K562 (cell line): ENCODE data around the gene SEMA6B. TPM values are rescaled to one million over a fixed set of nuclear protein-coding genes. Genes with fewer than 3 reads are reported as not detected.
A peak's percentile ranks its signal among the peaks of the same experiment; 100 is the strongest.

Experiments used
- BRD9 ChIP-seq: fragments of 450-650 bp; IDR thresholded peaks from 2 replicates; pipeline ENCODE4 v1.6.1; 2018; ENCODE audit warnings: low read depth; ENCODE audit not compliant: partially characterized antibody
- CBX1 ChIP-seq: sonication (generic); IDR thresholded peaks from 2 replicates; pipeline ENCODE4 v1.6.1; 2016; ENCODE audit warnings: antibody characterized with exemption, low read depth, mild to moderate bottlenecking
- HLTF ChIP-seq: fragments of 450-650 bp; IDR thresholded peaks from 2 replicates; pipeline ENCODE4 v1.6.1; 2016
- KLF13 ChIP-seq: fragments of 450-650 bp; IDR thresholded peaks from 2 replicates; pipeline ENCODE4 v1.6.1; 2016; ENCODE audit warnings: missing genetic modification characterization, low read depth, mild to moderate bottlenecking, missing compliant biosample characterization, moderate library complexity, borderline replicate concordance
- KLF6 ChIP-seq: fragments of 250-450 bp; sonication (Bioruptor Pico); IDR thresholded peaks from 2 replicates; pipeline ENCODE4 v1.4.0; 2020; ENCODE audit warnings: mild to moderate bottlenecking, moderate library complexity, borderline replicate concordance
- MTF1 ChIP-seq: fragments of 250-450 bp; sonication (Bioruptor Pico); IDR thresholded peaks from 2 replicates; pipeline ENCODE4 v1.9.0; 2021; ENCODE audit warnings: moderate library complexity, mild to moderate bottlenecking, inconsistent platforms, borderline replicate concordance
- NCOA6 ChIP-seq: fragments of 450-650 bp; IDR thresholded peaks from 2 replicates; pipeline ENCODE4 v1.6.1; 2017; ENCODE audit warnings: mild to moderate bottlenecking
- PTBP1 ChIP-seq: fragments of 200-400 bp; formaldehyde crosslinking; IDR thresholded peaks from 2 replicates; pipeline ENCODE4 v1.6.1; 2017; ENCODE audit warnings: low read depth, low read length
- RBFOX2 ChIP-seq: fragments of 200-400 bp; formaldehyde crosslinking; IDR thresholded peaks from 2 replicates; pipeline ENCODE4 v1.6.1; 2017; ENCODE audit warnings: low read depth, mild to moderate bottlenecking, low read length, moderate library complexity
- RBM14 ChIP-seq: fragments of 200-400 bp; formaldehyde crosslinking; IDR thresholded peaks from 2 replicates; pipeline ENCODE4 v1.6.1; 2018; ENCODE audit warnings: low read depth, mild to moderate bottlenecking, low read length, moderate library complexity, borderline replicate concordance; ENCODE audit not compliant: insufficient read depth
- RCOR1 ChIP-seq, 2 experiments: IDR thresholded peaks; 2 replicates each; pipeline ENCODE4 v1.6.1; 2012; ENCODE audit warnings: low read depth in 2 of 2, low read length in 2 of 2, borderline replicate concordance in 1 of 2, improper control_type of control experiment in 1 of 2
- REST ChIP-seq, 2 experiments: fragments of 450-650 bp; formaldehyde crosslinking in 1 of 2; IDR thresholded peaks; 2 replicates each; pipeline versions ENCODE4 v1.4.0 to v1.6.1; 2014 to 2020; ENCODE audit warnings: mild to moderate bottlenecking in 2 of 2, borderline replicate concordance in 1 of 2, low read depth in 1 of 2
- YBX1 ChIP-seq: fragments of 450-650 bp; IDR thresholded peaks from 2 replicates; pipeline ENCODE4 v1.7.1; 2016; ENCODE audit warnings: mild to moderate bottlenecking
- ZNF431 ChIP-seq: sonication (generic); formaldehyde crosslinking; IDR thresholded peaks from 2 replicates; pipeline ENCODE4 v1.8.0; 2022; ENCODE audit warnings: mild to moderate bottlenecking, missing genetic modification reagents
- ZNF778 ChIP-seq: fragments of 450-650 bp; formaldehyde crosslinking; IDR thresholded peaks from 2 replicates; pipeline ENCODE4 v1.4.0; 2020; ENCODE audit warnings: mild to moderate bottlenecking, moderate library complexity
- polyA plus RNA-seq, 8 experiments: library from polyadenylated mRNA; depleted of rRNA in 4 of 8; stranded (reverse) in 5 of 8; unstranded in 3 of 8; fragments of >200 nt; fragmentation: Nextera tagmentation in 2 of 8; fragmentation: Illumina TruSeq in 1 of 8; extraction: Ambion mirVana in 2 of 8; extraction: Trizol in 1 of 8; gene quantifications; 2 replicates each; pipeline versions ENCODE4 v1.2.1 to v1.2.3, GENCODE V29; 2011 to 2014; ENCODE audit warnings: inconsistent platforms in 1 of 8, missing spikeins in 1 of 8
- total RNA-seq, 7 experiments: library from RNA; depleted of rRNA in 6 of 7; stranded (reverse); fragments of >200 nt in 6 of 7; fragmentation: Illumina TruSeq in 2 of 7; extraction: Trizol in 2 of 7; gene quantifications; 2 replicates each; pipeline versions ENCODE4 v1.2.1 to v1.2.3, GENCODE V29; 2011 to 2021; ENCODE audit warnings: low replicate concordance in 1 of 7
- TF ChIP-seq, protein P1 (sequence below): fragments of 200-800 bp; sonication (Bioruptor generic); IDR thresholded peaks from 2 replicates; pipeline ENCODE4 v1.6.1; 2016; ENCODE audit warnings: missing genetic modification characterization, missing compliant biosample characterization

The SEMA6B gene
- total and polyA plus RNA-seq, 9 of the 15 experiments (the other 6 are each of a cell fraction or from before 2014, with no cell fraction given) = 0.65 to 4.6 (median 2.5) TPM; not detected in 2

DNA sequence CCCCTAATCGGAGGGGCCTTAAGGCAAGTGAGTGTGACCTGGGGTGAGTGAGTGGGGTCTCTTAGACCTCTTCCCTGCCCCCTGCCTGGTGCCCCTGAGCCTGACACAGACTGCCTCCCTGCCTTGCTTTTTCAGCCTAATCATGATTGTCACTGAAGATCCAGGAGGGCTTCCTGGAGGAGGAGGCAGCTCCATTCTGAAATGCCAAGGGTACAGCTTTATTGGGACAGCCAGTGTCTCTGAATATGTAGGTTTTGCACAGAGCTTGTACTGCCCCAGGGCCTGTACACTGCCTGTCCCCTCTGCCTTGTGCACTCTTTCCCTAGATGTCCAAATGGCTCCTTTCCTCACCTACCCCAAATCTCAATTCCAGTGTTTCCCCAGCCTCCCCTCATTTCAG, 26.1 kb upstream of the SEMA6B start (continued):
- TF ChIP-seq KLF13 (tag) = no peak
- TF ChIP-seq RBFOX2 = no peak
- TF ChIP-seq RCOR1 (IDR thresholded peaks at IDR 0.05; ENCODE audit: borderline replicate concordance in 1 of 2, low read depth in 2 of 2, low read length in 2 of 2) = peak in 1 of 2 experiments; percentile 84; a peak in 2 of 4 replicates
- no peak for TF ChIP-seq KLF6
- no peak for TF ChIP-seq NCOA6
- TF ChIP-seq MTF1 (CRISPR knock-in tag) = no peak
- no peak for TF ChIP-seq YBX1
- TF ChIP-seq, protein P1, sequence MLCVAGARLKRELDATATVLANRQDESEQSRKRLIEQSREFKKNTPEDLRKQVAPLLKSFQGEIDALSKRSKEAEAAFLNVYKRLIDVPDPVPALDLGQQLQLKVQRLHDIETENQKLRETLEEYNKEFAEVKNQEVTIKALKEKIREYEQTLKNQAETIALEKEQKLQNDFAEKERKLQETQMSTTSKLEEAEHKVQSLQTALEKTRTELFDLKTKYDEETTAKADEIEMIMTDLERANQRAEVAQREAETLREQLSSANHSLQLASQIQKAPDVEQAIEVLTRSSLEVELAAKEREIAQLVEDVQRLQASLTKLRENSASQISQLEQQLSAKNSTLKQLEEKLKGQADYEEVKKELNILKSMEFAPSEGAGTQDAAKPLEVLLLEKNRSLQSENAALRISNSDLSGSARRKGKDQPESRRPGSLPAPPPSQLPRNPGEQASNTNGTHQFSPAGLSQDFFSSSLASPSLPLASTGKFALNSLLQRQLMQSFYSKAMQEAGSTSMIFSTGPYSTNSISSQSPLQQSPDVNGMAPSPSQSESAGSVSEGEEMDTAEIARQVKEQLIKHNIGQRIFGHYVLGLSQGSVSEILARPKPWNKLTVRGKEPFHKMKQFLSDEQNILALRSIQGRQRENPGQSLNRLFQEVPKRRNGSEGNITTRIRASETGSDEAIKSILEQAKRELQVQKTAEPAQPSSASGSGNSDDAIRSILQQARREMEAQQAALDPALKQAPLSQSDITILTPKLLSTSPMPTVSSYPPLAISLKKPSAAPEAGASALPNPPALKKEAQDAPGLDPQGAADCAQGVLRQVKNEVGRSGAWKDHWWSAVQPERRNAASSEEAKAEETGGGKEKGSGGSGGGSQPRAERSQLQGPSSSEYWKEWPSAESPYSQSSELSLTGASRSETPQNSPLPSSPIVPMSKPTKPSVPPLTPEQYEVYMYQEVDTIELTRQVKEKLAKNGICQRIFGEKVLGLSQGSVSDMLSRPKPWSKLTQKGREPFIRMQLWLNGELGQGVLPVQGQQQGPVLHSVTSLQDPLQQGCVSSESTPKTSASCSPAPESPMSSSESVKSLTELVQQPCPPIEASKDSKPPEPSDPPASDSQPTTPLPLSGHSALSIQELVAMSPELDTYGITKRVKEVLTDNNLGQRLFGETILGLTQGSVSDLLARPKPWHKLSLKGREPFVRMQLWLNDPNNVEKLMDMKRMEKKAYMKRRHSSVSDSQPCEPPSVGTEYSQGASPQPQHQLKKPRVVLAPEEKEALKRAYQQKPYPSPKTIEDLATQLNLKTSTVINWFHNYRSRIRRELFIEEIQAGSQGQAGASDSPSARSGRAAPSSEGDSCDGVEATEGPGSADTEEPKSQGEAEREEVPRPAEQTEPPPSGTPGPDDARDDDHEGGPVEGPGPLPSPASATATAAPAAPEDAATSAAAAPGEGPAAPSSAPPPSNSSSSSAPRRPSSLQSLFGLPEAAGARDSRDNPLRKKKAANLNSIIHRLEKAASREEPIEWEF = no peak
- no peak for TF ChIP-seq ZNF431
- TF ChIP-seq ZNF778 (CRISPR knock-in tag) = no peak
- TF ChIP-seq PTBP1 = peak; percentile 93; the same call in 1 of the 2 replicates
- TF ChIP-seq HLTF = no peak
- TF ChIP-seq RBM14 = no peak
- TF ChIP-seq CBX1 = peak; percentile 54; the same call in 1 of the 2 replicates
- TF ChIP-seq REST (IDR thresholded peaks at IDR 0.05; ENCODE audit: borderline replicate concordance) = no peak
- no peak for TF ChIP-seq REST (CRISPR knock-in tag; IDR thresholded peaks at IDR 0.05; ENCODE audit: low read depth)
- no peak for TF ChIP-seq BRD9
